ENCODE measurements around the gene CIITA.
"Not testable (repeated sequence)": the region's sequence is repeated elsewhere in the genome, so short reads cannot be mapped to it uniquely, and the experiment has no call there.

Gene CIITA

DNA sequence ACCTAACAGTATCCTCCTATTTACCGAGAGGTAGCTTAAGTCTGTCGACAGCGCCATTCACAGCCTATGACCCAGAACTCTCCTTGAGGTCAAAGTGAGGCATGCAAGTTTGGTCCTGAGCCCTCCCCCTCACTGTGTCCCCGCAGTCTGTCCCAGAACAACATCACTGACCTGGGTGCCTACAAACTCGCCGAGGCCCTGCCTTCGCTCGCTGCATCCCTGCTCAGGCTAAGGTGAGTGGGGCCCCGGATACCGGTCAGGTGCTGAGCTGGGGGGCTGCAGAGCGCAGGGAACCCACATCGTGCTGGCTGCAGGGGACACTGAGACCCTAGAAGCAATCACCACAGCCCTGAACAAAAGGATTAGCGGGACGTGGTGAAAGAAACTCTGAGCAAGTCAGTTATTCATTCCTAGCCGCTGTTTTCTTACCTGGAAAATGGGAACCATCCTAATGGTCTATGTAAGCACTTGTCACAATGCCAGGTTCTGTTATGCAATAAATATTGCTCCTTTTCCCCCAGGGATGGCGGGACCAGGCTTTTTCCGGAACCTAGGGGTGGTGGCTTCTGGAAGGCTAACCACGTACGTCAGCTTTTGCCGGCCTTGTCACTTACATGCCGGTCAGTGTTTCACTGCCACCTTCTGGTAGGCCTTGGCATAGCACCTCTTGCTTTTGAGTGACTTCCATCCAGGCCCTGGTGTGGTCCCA, 41.4 kb downstream of the CIITA start:
- DNase-seq (ENCODE audit: low read depth in 1 of 2, low spot score in 1 of 2), result peak; percentile 60

DNA sequence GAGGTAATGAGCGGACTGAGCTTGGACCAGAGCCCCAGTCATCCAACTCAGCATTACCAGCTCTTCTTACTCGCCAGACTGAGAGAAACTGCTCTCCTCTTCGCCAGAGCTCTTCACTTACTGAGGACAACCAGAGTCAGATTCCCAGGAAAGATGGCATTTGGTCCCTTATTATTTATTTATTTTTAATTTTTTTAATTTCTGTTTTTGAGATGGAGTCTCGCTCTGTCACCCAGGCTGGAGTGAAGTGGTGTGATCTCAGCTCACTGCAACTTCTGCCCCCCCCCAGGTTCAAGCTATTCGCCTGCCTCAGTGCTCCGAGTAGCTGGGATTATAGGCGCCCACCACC, 42.0 kb downstream of the CIITA start:
- DNase-seq (ENCODE audit: low read depth in 1 of 2, low spot score in 1 of 2), result no peak

DNA sequence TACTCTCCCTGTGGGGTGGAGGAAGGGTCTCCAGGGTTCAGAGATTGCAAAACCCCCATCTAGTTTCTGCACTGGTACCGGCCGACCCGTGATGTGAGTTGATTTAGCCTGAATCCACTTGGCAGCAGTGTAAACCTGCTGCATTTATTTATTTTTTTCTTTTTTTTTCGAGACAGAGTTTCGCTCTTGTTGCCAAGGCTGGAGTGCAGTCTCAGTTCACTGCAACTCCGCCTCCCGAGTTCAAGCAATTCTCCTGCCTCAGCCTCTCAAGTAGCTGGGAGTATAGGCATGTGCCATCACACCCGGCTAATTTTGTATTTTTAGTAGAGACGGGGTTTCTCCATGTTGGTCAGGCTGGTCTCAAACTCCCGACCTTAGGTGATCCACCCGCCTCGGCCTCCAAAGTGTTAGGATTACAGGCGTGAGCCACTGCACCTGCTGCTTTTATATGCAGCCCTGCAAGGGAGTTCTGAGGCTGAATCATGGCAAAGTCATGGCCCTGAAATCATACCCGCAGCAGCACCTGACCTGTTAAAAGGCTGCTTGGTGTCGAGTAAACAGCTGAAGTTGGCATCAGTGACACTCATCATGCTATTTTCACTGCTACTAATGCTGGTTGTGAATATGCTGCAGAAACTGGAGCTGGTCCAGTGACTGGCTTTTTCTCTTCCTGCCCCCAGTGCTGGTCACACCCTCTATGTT, 43.9 kb downstream of the CIITA start:
- no peak for DNase-seq (ENCODE audit: low read depth in 1 of 2, low spot score in 1 of 2)

DNA sequence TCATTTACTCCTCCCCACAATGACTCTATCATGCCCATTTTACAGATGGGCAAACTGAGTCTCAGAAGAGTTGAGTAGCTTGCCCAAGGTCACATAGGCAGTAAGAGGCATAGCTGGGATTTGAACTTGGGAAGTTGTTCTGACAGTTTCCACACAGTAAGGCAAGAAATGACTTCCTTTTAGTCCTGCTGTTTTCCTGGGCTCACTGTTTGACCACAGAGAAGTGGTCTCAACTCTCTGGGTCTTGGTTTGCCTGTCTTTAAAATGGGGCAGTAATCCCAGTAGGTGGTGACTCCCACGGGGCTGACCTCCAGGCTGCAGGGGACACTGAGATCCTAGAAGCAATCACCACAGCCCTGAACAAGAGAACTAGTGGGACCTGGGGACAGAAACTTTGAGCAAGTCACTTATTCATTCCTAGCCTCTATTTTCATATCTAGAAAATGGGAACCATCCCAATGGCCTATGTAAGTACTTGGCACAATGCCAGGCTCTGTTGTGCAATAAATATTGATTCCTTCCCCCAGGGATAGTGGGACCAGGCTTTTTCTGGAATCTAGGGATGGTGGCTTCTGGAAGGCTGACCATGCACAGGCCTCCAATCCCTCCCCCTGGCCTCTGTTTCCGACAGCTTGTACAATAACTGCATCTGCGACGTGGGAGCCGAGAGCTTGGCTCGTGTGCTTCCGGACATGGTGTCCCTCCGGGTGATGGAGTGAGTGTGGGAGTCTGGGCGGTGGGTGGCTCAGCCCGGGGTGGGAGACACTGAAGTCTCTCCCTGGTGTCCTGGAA, 44.7 kb downstream of the CIITA start:
- no peak for DNase-seq (ENCODE audit: low read depth in 1 of 2, low spot score in 1 of 2)

DNA sequence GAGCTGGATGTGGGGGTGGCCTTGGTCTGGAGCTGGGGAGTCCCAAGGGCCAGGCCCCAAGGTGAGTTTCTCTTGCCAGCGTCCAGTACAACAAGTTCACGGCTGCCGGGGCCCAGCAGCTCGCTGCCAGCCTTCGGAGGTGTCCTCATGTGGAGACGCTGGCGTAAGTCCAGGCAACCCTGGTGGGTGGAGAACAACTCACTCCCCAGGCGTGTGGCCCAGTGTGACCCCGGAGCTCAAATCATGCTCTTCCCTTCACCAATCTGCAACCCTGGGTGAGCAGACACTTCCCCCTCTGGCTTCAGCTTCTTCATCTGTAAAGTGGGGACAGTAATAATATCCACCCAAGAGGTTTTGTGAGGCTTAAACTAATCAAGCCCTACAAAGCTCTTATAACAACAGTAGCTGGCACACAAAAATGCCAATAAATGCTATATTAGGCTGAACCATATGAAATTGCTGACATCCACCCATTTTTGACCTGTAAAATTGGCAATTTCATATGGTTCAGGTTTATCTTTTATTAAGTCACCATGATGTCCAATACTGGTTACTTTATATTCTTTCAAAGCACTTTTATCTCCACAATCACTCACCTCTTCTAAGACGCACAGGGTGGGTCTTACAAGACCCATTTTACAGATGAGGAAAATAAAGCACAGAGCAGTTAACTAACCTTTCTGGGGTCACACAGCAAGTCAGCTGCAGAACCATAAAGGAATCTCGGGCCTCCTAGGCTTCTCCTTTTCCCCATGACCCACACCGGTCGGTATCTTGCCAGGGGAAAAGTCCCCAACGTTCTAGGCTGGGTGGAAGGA, 45.5 kb downstream of the CIITA start:
- DNase-seq (ENCODE audit: low read depth in 1 of 2, low spot score in 1 of 2), result no peak

DNA sequence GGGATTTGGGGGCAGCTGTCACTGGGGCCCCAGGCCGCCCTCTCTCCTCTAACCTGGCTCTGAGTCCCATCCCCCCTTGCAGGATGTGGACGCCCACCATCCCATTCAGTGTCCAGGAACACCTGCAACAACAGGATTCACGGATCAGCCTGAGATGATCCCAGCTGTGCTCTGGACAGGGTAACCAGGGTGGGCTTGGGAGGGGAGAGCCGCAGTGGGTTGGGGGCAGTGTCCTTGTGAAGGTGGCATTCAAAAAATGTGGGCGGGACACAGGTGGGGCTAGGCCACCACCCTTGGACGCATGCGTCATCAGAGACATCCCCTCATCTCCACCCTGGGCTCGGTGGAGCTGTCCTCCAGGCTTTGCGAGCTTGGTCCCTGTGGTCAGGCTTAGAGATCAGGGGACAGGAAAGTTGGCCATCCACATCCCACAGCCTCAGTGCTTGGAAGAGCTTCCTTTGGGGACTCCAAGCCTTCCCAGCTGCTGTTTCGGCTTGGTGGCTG, 46.2 kb downstream of the CIITA start:
- no peak for DNase-seq (ENCODE audit: low read depth in 1 of 2, low spot score in 1 of 2)

DNA sequence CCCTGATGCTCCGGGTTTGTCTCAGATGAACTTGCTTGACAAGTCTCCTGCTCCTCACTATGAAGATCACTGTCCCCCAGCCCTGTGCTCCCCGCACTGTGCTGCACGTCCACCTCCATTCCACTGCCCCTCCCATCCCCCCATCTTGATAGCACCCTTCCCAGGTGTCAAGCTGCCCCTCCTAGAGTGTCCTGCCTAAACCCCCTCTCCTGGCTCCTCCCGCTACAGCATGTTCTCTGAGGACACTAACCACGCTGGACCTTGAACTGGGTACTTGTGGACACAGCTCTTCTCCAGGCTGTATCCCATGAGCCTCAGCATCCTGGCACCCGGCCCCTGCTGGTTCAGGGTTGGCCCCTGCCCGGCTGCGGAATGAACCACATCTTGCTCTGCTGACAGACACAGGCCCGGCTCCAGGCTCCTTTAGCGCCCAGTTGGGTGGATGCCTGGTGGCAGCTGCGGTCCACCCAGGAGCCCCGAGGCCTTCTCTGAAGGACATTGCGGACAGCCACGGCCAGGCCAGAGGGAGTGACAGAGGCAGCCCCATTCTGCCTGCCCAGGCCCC, 46.7 kb downstream of the CIITA start:
- no peak for DNase-seq (ENCODE audit: low read depth in 1 of 2, low spot score in 1 of 2)

DNA sequence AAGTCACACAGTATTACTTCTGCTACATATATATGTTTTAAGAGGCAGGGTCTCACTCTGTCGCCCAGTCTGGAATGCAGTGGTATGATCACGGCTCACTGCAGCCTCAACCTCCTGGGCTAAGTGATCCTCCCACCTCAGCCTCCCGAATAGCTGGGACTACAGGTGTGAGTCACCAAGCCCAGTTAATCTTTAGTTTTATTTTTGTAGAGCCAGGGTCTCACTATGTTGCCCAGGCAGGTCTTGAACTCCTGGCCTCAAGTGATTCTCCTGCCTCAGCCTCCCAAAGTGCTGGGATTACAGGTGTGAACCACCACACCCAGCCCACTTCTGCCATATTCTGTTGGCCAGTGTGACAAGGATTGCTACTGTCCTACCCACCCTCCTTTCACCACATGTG, 48.3 kb downstream of the CIITA start:
- not testable (repeated sequence) for DNase-seq (ENCODE audit: low read depth in 1 of 2, low spot score in 1 of 2)

DNA sequence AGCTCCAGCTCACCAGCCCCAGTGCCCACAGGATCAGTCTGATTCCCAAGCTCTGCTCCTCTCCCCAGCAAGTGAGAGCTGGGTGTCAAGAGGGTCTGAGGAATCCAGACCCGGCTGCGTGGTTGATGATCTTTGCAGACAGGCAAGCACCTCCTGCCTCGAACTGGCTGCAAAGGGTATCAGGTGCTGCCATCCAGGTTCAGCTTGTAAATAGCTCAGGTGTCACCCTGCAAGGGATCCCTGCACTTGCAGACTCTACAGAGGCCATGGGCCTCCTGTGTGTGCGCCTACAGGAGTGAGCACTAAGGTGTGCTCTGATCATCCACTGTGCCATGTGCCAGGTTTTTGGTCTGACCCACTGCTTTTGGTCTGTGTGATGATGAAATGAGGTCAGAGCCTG, 49.1 kb downstream of the CIITA start:
- DNase-seq (ENCODE audit: low read depth in 1 of 2, low spot score in 1 of 2), result no peak

DNA sequence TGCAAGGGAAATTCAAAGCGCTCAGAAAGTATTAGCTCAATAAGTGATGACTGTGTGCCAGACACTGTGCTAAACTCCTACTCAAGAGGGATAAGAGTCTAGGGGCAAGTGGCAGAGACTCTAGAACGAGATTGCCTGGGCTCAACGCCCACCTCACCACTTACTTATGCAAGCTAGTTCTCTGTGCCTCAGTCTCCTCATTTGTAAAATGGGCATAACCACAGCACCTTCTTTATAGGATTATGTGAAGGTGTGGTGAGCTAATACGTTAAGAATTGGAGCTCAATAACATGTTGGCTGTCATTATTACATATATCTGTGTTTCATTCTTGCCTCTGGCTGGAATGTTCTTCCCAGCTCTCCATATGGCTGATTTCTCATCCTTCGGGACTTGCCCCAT, 49.9 kb downstream of the CIITA start:
- DNase-seq (ENCODE audit: low read depth in 1 of 2, low spot score in 1 of 2), result no peak

DNA sequence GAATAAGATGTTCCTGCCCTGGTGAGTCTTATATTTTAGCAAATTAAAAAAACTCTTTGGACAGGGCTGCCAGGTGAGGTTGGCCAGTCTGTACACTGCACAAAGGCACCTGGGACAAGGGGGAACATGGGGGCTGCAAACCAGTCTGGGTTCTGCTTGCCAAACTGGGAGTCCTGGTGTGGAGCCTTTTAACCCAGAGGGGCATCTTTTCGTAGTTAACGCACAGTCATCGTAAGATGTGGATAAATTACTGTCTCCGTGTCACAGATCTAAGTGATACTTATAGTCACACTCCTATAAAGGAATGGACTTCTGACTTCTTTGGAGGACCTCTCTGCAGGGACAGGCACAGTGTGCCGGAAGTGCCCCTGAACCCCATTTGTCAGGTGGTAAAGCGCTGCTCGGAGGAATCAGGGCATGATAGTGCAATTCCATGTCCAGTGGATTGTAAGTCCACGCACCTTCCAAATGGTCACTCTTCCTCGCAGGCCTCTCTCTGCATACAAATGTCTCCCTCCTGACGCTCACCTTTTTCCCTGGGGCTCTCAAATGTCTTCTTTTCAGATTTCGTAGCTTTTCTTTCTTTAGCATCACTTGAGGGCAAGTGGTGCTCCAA, 50.6 kb downstream of the CIITA start:
- no peak for DNase-seq (ENCODE audit: low read depth in 1 of 2, low spot score in 1 of 2)

DNA sequence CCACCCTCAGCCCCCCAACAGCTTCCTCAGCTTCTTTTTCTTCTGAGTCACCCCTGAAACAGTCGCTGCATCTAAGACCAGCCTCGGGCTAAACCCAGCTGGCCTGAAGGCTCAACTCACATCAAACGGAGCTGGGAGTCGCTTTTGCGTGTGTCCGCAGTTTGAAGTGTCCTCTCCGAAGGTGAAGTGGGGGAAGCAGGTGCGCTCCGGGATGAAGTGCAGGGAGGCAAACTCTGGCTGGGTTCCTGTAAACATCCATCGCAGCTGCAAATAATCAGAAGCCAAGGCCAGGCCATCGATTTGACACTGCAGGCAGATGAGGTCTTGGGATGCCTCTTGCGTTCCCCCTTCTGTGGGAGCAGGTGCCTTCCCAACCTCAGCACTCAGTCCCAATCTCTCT, 52.1 kb downstream of the CIITA start:
- DNase-seq (ENCODE audit: low read depth in 1 of 2, low spot score in 1 of 2), result not testable (repeated sequence)

DNA sequence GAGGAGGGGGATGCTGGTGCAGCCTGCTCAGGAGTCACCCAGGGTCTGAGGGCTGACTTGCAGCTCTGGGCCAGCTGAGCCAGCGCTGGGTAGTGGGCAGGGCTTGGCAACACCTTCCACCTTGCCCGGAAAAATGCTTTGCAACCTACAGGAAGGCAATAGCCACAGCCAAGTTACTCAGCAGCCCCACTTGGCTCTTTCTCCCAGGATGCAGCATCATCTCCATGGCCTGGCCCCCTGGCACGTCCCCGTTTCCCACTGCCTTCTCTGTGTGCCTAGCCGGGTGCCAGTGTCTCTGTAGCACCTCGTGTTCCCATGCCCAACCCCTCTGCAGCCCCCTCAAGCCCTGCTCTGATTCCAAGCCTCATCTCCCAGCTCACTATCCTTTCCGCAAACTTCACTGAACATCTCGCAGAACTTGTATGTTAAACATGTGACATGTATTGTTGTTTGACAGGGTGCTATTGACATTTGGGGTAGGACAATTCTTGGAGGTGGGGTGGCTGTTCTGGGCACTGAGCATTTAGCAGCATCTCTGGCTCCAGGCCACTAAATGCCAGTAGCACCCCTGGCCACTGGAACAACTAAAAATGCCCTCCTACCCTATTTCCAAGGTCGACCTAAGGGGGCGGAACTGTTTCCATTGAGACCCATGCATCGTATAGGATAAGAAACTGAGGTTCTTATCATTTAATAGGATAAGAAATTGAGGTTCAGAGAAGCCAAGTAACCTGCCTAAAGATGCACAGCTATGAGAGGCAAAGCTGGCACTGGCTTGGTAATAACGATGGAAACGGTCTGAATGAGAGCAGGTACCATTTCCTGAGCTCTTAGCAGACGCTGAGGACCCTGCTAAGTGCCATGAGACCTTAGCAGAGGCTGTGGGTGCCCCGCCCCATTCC, 53.1 kb downstream of the CIITA start:
- DNase-seq (ENCODE audit: low read depth in 1 of 2, low spot score in 1 of 2), result no peak

DNA sequence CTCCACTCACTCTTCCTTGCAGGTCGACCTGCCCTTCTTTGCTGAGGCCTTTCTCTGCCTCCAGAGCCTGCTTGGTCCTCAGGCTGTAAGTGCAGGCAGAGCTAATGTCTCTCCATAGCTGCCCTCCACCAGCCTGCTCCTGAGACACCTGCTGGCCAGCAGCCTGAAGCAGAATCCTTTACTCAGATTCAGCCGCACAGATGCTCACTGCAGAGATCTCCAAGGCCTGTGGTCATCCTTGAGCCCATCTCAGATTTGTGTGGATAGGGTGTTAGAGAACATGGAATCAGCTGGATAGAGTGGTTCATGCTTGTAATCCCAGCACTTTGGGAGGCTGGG, 53.7 kb downstream of the CIITA start:
- no peak for DNase-seq (ENCODE audit: low read depth in 1 of 2, low spot score in 1 of 2)

DNA sequence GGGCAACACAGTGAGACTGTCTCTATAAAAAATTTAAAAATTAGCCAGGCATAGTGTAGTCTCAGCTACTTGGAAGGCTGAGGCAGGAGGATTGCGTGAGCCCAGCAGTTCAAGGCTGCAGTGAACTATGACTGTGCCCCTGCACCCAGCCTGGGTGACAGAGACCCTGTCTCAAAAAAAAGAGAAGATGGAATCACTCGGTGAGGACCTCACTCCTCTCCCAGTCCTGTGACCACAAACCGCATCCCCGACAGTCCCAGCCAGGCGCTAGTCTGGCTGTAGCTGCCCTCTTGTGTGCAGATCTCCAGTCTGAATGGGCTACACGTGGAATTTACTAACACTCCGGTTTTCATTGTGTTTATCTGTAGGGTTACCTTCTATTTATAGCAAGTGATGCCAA, 54.1 kb downstream of the CIITA start:
- DNase-seq (ENCODE audit: low read depth in 1 of 2, low spot score in 1 of 2), result no peak

DNA sequence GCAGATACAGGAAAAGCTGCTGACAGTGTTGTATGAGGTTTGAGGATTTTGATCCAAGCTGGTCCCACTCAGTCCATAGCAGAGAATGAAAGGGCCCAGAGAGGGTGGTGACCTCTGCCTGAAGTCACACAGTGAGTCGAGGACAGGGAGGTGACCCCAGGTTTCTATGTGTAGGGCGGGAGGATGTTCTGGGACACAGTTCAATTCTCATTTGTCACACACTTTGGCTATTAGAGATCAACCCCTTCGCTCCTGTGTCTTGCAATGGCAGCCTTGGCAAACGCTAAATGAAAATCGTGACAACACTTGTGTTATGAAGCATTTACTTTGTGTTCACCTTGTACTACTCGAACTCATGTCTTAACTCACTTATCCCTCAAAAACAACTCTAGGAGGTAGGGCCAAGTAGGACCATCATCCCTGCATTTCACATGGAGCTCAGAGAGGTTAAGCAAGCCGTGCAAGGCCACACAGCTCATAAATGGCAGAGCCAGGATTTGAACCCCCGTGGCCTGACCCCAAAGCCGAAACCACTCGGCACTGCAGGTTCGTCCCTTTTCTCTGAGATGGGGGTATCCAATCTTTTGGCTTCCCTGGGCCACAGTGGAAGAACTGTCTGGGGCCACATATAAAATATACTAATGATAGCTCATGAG, 55.1 kb downstream of the CIITA start:
- DNase-seq (ENCODE audit: low read depth in 1 of 2, low spot score in 1 of 2), result no peak

DNA sequence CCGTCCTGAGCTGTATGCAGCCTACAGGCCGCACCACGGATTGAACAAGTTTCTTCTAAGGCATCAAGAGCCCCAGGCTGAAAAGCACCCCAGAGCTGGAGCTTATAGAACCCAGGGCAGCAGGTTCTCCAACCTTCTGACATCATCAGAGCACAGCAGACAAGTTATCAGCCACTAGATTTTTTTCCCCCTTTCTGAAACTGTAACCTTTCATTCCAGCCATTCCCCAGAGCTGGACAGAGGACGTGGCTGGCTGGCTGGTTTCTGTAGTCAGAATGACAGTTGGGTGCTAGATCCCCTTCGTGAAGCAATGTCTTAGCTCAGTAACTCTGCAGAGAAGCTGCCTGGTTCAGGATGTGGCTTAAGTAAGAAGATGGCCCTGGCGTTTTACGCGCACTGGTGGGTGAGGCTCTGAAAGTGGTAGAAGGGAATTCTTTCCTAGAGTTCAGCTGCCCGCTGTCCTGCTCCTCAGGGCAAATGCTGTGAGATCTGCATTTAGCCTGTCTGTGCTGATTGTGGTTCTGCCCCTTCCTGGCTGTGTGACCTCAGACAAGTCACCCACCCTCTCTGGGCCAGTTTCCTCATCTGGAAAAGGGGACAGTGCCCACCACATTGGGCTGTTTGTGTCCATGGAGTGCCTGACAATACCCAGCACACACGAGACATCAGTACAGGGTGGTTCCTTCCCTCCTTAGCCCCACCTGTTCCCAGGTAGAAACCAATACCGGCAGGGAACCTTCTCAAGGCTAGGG, 56.1 kb downstream of the CIITA start:
- DNase-seq (ENCODE audit: low read depth in 1 of 2, low spot score in 1 of 2), result no peak

DNA sequence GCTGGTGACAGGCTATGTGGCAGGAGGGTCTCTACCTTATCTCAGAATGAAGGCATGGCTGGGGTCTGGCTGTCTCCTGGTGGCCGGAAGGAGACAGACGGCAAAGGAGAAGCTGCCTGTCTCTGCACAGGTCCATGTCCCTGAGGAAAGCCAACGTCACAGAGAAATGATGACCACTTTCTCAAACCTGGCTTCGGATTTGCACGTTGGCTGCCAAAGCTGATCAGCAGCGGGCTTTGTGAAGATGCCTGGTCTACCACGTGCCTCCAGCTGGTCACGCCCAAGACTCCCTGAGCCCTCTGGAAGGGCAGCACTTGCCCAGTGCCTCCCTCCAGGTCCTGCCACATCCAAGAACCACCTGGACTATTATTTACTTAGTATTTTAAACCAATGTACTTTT, 56.9 kb downstream of the CIITA start:
- no peak for DNase-seq (ENCODE audit: low read depth in 1 of 2, low spot score in 1 of 2)

Measured in activated T-helper 1 cell treated with anti-CD3 and anti-CD28 coated beads, Interleukin-2, amount 50 U/mL, for 16 hours (primary cell).